NCI-H2171 (cell line): ENCODE data around the gene PRRC1.
"Not testable (repeated sequence)": the region's sequence is repeated elsewhere in the genome, so short reads cannot be mapped to it uniquely, and the experiment has no call there.

Experiments used
- DNase-seq: peaks from one replicate; lab custom pipeline; 2025; lab: John Stamatoyannopoulos, UW

The PRRC1 gene

DNA sequence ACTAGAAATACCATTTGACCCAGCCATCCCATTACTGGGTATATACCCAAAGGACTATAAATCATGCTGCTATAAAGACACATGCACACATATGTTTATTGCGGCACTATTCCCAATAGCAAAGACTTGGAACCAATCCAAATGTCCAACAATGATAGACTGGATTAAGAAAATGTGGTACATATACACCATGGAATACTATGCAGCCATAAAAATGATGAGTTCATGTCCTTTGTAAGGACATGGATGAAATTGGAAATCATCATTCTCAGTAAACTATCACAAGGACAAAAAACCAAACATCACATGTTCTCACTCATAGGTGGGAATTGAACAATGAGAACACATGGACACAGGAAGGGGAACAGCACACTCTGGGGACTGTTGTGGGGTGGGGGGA lies 27.8 kb downstream of the PRRC1 start:
- not testable (repeated sequence) for DNase-seq

- no peak for DNase-seq
Measured at GRCh38 chr5:127549551-127549950, 32.1 kb downstream of the PRRC1 start.

- DNase-seq, result no peak
Measured at GRCh38 chr5:127550652-127551409, 33.4 kb downstream of the PRRC1 start.

DNA sequence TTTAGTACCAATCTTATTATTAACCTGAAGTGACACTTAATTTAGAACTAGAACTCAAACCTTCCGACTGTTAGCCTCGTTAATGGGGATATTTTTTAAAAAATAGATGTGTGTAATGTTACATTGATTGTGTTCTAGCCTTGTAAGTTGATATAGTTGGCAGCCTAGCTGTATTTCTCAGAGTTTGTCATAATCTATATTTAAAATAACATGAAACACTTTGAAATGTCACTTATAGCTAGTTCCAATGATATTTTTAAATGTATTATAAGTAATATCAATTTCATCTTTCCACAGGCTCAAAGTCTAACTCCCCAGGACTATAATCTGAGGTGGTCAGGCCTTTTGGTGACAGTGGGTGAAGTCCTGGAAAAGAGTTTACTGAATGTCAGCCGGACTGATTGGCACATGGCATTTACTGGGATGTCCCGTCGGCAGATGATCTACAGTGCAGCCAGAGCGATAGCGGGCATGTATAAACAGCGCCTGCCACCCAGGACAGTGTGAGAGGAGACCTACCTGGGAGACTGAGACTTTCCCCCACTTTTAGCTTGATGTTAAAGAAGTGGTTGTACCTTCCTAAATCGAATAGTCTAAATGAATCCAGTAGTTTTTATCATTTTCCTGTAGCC lies 34.1 kb downstream of the PRRC1 start:
- DNase-seq, result no peak

DNA sequence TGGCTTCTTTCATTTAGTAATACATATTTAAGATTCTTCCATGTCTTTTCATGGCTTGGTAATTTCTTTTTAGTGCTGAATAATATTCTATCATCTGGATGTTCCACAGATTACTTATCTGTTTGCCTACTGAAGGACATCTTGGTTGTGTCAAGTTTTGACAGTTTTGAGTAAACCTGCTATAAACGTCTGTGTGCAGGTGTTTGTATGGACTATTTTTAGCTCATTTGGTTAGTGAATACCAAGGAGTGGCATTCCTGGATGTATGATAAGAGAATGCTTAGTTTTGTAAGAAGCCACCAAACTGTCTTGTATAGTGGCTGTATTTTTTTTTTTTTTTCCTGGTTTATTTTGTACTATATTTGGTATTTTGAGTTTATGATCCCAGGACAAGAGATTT lies 38.4 kb downstream of the PRRC1 start:
- DNase-seq, result no peak

GRCh38 chr5:127556609-127557334 lies 39.3 kb downstream of the PRRC1 start:
- DNase-seq, result no peak

GRCh38 chr5:127558273-127558672 lies 40.8 kb downstream of the PRRC1 start:
- DNase-seq, result no peak

GRCh38 chr5:127561254-127561653 lies 43.8 kb downstream of the PRRC1 start:
- no peak for DNase-seq

DNA sequence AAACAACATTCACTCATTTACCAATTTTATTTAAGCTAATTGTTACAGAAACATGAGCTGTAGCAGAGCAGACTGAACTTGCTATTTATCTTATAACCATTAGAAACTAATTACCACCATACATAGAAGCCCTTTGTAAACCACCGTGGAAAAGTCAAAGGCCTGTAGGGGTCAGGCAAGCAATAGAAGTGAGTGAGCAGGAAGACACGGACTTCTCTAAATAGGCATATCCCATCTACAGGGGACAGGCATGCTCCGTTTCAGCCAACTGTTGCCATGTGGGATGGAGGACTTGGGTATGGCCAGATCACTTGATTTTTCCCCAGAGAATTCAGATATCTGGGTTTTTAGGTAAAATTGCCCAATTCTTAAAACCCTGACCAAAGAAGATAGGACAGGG lies 44.8 kb downstream of the PRRC1 start:
- no peak for DNase-seq

GRCh38 chr5:127563136-127563535 lies 45.7 kb downstream of the PRRC1 start:
- DNase-seq, result no peak

DNA sequence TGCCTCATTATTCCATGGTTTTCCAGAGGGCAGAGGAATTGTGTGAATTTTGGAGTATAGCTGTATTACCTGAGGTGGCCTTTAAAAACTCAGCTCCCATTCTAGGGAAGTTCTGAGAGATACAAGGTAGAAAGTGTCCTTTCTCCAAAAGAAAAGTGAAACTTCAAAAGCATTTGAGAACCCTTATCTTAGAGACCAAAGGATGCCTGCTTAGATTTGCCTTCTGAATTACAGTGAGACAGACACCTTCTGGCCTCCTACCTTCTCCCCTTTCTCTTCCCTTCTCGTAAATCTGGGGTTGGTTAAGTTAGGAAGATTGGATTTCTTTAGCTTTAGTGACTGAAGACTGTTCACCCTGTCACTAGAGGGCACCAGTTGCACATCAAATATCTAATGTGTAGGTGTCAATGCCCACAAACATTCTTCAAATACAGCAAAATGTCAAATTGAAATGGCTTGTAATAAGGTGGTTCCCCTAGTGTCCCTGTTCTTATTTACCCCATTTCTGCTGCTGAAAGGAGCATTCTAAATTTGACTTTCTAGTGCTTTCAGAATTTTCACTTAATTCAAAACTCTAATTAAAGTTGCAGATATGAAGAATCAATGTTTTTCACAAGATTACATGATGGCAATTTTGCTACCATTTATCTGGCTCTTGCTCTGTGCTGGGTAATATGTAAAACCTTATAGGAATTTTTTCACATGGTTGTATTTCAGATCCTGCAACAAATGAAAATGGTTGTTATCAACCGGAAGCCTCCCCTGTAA lies 46.7 kb downstream of the PRRC1 start:
- DNase-seq, result peak; percentile 47

- no peak for DNase-seq
Measured at GRCh38 chr5:127565586-127566270, 48.3 kb downstream of the PRRC1 start.

DNA sequence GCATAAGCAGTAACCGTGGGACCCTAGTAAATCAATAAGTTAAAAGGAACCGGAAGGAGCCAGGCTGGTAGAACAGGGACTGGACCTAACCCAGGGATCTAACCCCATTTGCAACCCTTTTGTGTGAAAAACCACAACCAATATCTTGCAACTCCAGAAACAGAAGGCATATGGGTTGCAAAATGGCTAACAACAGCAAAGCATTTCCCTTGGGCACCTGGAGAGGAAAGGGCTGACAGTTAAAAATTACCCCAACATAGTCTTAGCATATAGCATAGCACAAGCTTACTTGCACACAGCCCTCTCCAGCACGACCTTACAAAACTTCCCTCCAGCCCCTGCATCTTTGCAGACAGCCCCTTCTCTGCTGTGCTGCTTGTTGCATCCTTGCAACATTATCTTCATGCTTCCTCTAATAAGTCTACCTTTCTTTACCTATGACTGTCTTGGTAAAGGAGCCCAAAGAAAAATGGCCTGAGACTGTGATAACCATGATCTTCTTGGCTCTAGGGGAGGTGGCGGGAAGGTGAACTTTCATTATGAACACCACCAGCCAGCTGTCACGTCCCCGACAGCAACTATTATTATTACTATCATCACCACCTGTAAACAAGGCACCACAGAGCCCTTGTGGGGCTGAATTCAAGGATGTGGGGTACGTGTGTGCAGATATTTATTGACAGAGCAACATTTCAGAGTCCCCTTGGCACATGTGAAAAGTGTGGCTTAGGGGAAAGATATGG lies 49.8 kb downstream of the PRRC1 start:
- no peak for DNase-seq

- no peak for DNase-seq
Measured at GRCh38 chr5:127568166-127568565, 50.7 kb downstream of the PRRC1 start.

DNA sequence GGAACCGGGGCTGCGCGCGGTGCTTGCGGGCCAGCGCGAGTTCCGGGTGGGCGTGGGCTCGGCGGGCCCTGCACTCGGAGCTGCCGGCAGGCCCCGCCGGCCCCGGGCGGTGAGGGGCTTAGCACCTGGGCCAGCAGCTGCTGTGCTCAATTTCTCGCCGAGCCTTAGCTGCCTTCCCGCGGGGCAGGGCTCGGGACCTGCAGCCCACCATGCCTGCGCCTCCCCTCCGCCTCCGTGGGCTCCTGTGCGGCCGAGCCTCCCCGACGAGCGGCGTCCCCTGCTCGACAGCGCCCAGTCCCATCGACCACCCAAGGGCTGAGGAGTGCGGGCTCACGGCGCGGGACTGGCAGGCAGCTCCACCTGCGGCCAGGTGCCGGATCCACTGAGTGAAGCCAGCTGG lies 52.0 kb downstream of the PRRC1 start:
- DNase-seq, result not testable (repeated sequence)

DNA sequence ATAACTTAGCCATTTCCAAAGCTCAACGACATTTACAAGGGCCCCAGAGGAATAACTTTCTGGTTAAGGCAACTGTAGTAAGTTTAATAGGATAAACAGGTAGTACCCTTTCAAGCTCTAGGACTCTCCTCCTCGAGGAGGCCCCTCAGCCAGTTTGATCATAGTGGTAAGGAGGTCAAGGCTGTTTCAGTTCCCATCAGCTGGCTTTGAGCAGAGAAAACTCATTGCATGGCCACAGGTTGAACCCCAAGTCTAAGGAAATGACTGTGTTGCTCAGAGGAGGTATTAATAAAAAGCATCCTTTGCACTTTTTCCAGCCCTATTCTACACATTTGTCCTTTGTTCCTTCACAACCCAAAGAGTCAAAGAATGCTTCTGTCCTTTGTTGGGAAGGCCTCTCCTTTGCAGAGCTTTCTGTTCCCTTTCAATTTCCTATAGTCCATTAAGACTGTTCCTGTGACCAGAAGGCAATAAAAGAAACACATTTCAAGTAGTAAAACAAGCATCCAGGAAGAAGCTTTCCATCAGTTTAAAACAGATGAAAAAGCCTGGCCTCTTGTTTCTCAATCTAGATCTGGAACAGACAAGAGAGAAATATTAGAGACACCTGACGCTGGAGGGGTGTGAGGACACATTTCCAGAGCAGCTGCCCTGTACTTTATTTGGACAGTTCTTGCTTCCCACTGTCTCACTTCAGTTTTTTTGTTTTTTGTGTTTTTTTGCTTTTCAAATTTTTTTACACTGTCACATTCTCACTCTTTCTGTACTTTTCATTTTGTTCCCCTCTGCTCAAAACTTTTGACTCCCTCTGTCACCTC lies 54.1 kb downstream of the PRRC1 start:
- DNase-seq, result no peak

GRCh38 chr5:127572930-127573329 lies 55.5 kb downstream of the PRRC1 start:
- DNase-seq, result no peak

DNA sequence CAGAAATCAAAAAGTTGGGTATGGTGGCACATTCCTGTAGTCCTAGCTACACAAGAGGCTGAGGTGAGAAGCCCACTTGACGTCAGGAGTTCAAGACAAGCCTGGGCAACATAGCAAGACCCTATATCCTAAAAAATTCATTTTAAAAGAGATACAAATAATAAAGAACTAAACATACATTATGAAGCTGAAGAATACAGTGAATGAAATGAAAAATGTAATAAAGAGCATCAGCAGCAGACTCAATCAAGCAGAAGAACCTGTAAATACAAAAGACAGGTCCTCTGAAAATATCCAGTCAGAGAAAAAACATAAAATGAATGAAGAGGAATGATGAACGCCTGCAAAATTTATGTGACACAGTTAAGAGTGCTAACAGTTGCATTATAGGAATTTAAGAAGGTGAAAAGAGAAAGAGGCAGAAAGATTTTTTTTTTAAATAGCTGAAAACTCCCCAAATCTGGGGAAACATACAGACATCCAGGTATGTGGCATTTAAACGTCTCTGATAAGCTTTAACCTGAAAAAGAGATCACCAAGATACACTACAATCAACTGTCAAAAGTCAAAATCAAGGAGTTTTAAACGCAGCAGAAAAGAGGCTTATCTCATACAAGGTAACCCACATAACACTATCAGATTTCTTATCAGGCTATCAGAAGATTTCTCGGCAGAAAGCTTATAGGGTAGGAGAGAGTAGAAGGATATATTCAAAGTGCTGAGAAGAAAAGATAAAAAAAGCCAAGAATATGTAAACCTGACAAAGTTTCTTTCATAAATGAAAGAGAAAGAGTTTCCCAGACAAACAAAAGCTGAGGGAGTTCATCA lies 57.6 kb downstream of the PRRC1 start:
- DNase-seq, result no peak

DNA sequence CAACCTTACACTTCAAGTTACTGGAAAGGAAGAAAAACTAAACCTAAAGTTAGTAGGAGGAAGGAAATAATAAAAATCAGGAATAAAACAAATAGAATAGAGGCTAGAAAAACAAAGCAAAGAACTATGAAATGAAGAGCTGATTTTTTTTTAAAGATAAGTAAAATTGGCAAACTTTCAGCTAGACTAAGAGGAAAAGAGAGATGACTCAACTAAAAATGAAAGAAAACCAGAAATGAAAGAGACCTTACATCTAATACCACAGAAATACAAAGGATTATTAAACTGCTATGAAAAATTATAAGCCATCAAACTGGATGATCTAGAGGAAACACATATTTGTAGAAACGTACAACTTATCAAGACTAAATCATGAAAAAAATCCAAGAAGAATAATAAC lies 60.0 kb downstream of the PRRC1 start:
- no peak for DNase-seq
